ENCODE measurements around the gene OVCA2. TPM values are rescaled to one million over a fixed set of nuclear protein-coding genes. Genes with fewer than 3 reads are reported as not detected.

OVCA2 gene
- total RNA-seq = 17.3 to 24.8 TPM (median 24.5 TPM) in 3 replicates

DNA sequence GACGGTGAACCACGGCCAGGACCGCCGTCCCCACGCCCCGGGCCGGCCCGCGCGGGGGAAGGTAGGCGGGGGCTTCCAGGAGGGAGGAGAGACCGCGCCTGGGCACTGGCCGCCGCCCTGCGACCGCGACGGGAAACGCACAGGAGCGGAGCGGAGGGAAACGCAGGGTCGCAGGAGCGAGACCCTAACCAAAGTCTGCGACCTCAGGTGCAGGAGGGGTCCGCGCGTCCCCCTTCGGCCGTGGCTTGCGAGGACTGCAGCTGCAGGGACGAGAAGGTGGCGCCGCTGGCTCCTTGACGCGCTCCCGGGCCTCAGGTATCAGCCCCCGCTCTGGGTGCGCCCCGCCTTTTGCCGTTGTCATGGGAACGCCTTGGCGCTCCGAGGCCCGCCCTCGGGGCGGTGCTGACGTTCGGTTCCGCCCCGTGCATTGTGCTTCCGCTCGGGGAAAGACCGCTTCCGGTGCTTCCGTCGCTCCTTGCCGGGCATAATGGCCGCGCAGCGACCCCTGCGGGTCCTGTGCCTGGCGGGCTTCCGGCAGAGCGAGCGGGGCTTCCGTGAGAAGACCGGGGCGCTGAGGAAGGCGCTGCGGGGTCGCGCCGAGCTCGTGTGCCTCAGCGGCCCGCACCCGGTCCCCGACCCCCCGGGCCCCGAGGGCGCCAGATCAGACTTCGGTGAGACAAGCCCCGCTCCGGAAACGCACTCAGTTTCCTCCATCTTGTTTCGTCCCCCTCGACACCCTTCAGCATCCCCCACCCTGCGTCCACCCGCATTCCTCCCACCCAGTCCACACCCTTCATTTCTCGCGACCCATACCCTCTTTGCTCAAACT is at the start of gene OVCA2:
Gene OVCA2, plus strand, starts transcription at position 462 of the 829 bp plus-strand sequence. Its CDS starts 26 bp downstream, at position 488.
- H3K27me3 Mint-ChIP-seq (ENCODE audit: low read depth) = no peaks in the 10 kb centered on the region
- peak; percentile 96 to 98 for DNase-seq (ENCODE audit: low spot score in 2 of 2, unreplicated experiment in 2 of 2)
- peaks cover 18% of the 10 kb centered on the region for H3K4me1 Mint-ChIP-seq
- no peaks in the 10 kb centered on the region for H3K9me3 Mint-ChIP-seq
- TF ChIP-seq, protein P1, sequence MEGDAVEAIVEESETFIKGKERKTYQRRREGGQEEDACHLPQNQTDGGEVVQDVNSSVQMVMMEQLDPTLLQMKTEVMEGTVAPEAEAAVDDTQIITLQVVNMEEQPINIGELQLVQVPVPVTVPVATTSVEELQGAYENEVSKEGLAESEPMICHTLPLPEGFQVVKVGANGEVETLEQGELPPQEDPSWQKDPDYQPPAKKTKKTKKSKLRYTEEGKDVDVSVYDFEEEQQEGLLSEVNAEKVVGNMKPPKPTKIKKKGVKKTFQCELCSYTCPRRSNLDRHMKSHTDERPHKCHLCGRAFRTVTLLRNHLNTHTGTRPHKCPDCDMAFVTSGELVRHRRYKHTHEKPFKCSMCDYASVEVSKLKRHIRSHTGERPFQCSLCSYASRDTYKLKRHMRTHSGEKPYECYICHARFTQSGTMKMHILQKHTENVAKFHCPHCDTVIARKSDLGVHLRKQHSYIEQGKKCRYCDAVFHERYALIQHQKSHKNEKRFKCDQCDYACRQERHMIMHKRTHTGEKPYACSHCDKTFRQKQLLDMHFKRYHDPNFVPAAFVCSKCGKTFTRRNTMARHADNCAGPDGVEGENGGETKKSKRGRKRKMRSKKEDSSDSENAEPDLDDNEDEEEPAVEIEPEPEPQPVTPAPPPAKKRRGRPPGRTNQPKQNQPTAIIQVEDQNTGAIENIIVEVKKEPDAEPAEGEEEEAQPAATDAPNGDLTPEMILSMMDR (IDR thresholded peaks at IDR 0.05; ENCODE audit: unreplicated experiment) = peak; percentile 61
- peak within 1 kb of the TSS; percentile 97 for H3K27ac Mint-ChIP-seq
- H3K4me3 Mint-ChIP-seq = peak within 1 kb of the TSS; percentile 89
- H3K36me3 Mint-ChIP-seq = peaks cover 9% of the 10 kb centered on the region

DNA sequence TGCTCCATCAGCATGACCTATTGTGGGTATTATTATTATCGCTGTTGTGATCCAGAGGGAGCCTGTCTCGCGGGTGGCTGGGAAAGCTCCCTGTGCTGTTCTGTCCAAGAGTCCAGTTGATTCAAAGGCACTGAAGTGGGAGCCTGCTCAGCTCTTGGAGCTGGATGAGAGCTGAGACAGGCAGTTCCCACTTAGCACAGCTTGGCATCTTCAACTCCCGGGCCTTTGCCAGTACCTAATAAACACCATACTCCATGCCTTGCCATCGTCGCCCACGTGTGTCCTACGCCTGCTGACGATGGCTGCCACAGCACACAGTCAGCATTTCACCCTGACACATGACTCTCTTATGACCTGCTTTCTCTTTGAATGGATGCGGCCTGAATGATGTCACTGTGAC is 49.3 kb upstream of the OVCA2 start:
- no peaks in the 10 kb centered on the region for H3K9me3 Mint-ChIP-seq
- TF ChIP-seq, protein P1 (IDR thresholded peaks at IDR 0.05; ENCODE audit: unreplicated experiment) = no peak
- H3K36me3 Mint-ChIP-seq = no peaks in the 10 kb centered on the region
- H3K27ac Mint-ChIP-seq = no peak overlapping the region
- no peak overlapping the region for H3K4me3 Mint-ChIP-seq
- peaks cover 17% of the 10 kb centered on the region for H3K4me1 Mint-ChIP-seq
- DNase-seq (ENCODE audit: low spot score in 2 of 2, unreplicated experiment in 2 of 2) = no peak
- H3K27me3 Mint-ChIP-seq (ENCODE audit: low read depth) = peaks cover 25% of the 10 kb centered on the region

DNA sequence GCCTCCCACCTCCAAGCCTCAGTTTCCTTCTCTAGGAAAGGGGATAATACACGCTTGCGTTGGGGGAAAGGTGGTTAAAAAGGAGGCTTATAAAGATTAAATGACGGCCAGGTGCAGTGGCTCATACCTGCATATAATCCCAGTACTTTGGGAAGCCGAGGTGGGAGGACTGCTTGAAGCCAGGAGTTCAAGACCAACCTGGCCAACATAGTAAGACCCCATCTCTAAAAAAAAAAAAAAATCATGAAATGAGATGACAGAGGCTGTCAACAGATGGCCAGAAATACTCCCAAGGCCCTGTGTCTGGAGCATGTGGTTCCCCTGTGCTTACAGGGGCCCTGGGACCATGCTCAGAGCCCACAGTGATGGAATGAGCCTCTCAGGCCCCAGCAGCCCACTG is 47.1 kb upstream of the OVCA2 start:
- TF ChIP-seq, protein P1 (IDR thresholded peaks at IDR 0.05; ENCODE audit: unreplicated experiment) = no peak
- DNase-seq (ENCODE audit: low spot score in 2 of 2, unreplicated experiment in 2 of 2) = no peak
- Mint-ChIP-seq H3K36me3 (no peaks in the 10 kb centered on the region), H3K4me1 (peaks cover 22% of the 10 kb centered on the region), H3K27ac (no peak overlapping the region), H3K9me3 (no peaks in the 10 kb centered on the region), H3K27me3 (ENCODE audit: low read depth) (peaks cover 20% of the 10 kb centered on the region), H3K4me3 (no peak overlapping the region)

DNA sequence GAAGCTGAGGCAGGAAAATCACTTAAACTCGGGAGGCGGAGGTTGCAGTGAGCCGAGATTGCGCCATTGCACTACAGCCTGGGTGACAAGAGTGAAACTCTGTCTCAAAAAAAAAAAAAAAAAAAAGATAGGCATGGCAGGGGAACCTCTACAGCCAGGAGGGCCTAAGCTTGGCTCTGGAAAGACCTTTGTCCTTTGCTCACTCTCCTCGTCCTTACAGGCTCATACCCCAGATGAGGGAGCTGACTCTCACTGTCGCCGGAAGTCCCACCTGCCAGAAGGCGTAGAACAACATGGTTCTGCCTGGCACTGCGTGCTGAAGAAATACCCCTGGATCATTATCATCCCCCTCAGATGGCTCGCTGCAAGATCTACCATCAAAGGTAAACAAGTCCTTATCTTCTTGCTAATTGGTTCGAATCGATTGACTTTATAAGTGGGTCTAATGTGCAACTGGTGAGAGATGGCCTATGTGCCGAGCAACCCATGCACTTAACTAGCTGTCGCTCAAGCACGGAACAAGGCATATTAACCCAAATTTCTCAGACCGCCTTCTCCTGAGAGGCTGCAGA is 46.4 kb upstream of the OVCA2 start:
- Mint-ChIP-seq H3K36me3 (no peaks in the 10 kb centered on the region), H3K27me3 (ENCODE audit: low read depth) (peaks cover 20% of the 10 kb centered on the region), H3K27ac (no peak overlapping the region), H3K9me3 (no peaks in the 10 kb centered on the region), H3K4me1 (peaks cover 22% of the 10 kb centered on the region), H3K4me3 (no peak overlapping the region)
- DNase-seq (ENCODE audit: low spot score in 2 of 2, unreplicated experiment in 2 of 2) = no peak
- TF ChIP-seq, protein P1 (IDR thresholded peaks at IDR 0.05; ENCODE audit: unreplicated experiment) = no peak

DNA sequence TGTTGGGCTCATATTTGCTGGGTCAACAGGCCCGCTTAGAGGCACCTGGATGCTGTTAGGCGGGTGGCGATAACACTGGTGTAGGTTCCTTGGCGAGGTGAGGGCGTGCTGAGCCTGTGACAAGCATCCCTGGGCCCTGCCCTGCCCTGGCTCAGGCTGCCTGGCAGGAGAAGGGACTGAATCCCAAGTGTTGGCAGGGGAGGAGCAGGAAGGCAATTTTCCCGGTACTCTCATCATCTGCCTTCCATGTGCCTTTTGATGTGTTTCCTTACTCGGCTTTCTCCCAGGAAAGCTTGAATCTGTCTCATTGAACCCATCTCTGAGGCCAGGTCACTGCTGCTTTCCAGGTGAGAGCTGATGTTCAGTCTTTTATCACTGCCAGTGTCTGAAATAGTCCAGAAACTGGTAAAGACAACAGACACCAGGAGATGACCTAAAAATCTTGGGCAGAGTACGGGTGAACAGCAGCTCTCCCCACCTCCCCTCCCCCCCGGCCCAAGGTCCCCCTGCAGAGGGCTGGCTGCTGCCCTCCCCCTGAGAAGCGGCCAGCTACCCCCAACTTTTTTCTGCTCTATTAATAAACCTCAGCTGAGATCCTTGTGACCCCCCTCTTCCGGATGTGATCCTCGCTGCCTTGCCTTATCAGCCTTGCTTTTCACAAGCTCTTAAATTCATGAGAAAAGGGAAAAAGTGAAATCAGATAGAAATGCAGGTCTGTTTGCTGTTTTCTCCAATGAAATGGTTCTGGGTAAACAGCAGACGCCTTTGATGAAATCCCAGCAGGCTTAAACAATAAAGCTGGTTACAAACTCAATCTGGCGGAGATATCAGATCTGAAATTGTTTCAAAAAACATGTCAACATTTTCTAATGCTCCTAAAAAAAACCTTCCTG is 45.7 kb upstream of the OVCA2 start:
- Mint-ChIP-seq H3K4me1 (peaks cover 22% of the 10 kb centered on the region), H3K36me3 (no peaks in the 10 kb centered on the region), H3K4me3 (peak overlapping the region; percentile 34), H3K27me3 (ENCODE audit: low read depth) (peaks cover 15% of the 10 kb centered on the region), H3K9me3 (no peaks in the 10 kb centered on the region), H3K27ac (peak overlapping the region; percentile 71)
- DNase-seq (ENCODE audit: low spot score in 2 of 2, unreplicated experiment in 2 of 2) = no peak
- TF ChIP-seq, protein P1 (IDR thresholded peaks at IDR 0.05; ENCODE audit: unreplicated experiment) = no peak
